Coronary artery (tissue), 2 donors: ENCODE data around the gene SLC5A5.

Experiments used
- DNase-seq: peaks from one replicate; pipeline ENCODE4 v3.0.0-alpha.2; 2017; ENCODE audit warnings: low spot score
- H3K27ac ChIP-seq, 2 donors: fragments of 200-600 bp; sonication (generic); one replicate each; pipeline ENCODE4 v1.5.1; 2016 to 2019
- H3K4me3 ChIP-seq: fragments of 200-600 bp; sonication (generic); 2 replicates; pipeline ENCODE4 v1.5.1; 2016; ENCODE audit warnings: mild to moderate bottlenecking, moderate library complexity
- TF ChIP-seq, protein P1 (sequence below): fragments of 200-600 bp; sonication (generic); IDR thresholded peaks from one replicate; pipeline ENCODE4 v1.5.1; 2019; ENCODE audit warnings: antibody characterized with exemption

SLC5A5 gene

DNA sequence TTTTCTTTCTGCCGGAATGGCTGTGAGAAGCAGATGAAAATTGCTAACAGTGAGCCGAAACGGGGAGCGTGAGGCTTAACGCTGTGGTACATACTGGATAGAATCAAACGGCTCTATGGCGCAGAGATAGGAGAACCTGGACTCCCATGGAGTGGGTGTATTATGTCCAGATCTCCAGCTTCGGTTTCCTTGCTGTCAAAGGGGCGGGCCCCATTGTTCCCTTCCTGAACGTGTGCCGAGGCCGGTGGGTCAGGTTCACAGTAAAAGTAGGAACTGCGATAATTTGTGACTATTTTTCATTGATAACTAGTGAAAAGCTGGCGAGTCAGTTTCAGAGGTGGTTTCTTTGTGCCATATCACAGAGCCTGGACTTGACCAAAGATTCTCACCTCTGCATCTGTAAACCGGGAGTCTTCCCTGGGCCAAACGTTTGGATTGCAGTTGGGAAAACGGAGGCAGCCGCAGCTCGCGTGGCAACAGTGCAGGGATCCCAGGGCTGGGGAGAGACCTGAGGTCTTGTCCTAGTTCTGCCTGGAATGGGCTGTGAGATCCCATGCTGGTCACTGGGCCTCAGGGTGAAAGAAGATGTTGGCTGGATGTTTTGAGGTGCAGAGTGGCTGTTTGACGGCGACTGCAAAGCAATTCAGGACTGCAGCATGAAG lies 11.3 kb upstream of the SLC5A5 start:
- Histone ChIP-seq H3K27ac (peak overlapping the region; percentile 85 to 86), H3K4me3 (peak overlapping the region; percentile 93)
- no peak for DNase-seq
- TF ChIP-seq, protein P1, sequence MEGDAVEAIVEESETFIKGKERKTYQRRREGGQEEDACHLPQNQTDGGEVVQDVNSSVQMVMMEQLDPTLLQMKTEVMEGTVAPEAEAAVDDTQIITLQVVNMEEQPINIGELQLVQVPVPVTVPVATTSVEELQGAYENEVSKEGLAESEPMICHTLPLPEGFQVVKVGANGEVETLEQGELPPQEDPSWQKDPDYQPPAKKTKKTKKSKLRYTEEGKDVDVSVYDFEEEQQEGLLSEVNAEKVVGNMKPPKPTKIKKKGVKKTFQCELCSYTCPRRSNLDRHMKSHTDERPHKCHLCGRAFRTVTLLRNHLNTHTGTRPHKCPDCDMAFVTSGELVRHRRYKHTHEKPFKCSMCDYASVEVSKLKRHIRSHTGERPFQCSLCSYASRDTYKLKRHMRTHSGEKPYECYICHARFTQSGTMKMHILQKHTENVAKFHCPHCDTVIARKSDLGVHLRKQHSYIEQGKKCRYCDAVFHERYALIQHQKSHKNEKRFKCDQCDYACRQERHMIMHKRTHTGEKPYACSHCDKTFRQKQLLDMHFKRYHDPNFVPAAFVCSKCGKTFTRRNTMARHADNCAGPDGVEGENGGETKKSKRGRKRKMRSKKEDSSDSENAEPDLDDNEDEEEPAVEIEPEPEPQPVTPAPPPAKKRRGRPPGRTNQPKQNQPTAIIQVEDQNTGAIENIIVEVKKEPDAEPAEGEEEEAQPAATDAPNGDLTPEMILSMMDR: no peak

DNA sequence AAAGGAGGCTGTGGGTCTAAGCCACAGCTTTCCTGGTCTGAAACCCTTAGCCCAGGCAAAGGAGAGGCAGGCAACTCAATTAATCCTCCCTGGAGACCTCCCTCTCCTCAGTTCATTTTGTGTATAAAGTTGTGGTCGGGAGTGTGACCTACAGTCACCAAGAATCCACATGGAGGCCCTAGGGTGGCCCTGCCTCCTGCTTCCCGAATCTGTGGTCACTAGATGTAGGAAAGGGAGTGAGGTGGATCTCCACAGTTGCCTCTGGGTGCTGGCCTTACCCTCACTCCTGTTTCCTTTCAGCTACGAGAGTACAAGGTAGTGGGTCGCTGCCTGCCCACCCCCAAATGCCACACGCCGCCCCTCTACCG lies 10.8 kb upstream of the SLC5A5 start:
- no peak for DNase-seq
- TF ChIP-seq, protein P1: no peak
- Histone ChIP-seq H3K27ac (peak overlapping the region in 1 of 2 donors; percentile 86), H3K4me3 (peak overlapping the region; percentile 93)

- no peak for DNase-seq
- TF ChIP-seq, protein P1: no peak
- H3K4me3 ChIP-seq: peak overlapping the region; percentile 93
- H3K27ac ChIP-seq: no peak overlapping the region
These were observed 10.0 kb upstream of the SLC5A5 start for GRCh38 chr19:17861542-17862402.

GRCh38 chr19:17862711-17863519 lies 8.8 kb upstream of the SLC5A5 start:
- no peak overlapping the region for H3K27ac ChIP-seq
- H3K4me3 ChIP-seq: no peak overlapping the region
- TF ChIP-seq, protein P1: no peak
- DNase-seq: no peak

DNA sequence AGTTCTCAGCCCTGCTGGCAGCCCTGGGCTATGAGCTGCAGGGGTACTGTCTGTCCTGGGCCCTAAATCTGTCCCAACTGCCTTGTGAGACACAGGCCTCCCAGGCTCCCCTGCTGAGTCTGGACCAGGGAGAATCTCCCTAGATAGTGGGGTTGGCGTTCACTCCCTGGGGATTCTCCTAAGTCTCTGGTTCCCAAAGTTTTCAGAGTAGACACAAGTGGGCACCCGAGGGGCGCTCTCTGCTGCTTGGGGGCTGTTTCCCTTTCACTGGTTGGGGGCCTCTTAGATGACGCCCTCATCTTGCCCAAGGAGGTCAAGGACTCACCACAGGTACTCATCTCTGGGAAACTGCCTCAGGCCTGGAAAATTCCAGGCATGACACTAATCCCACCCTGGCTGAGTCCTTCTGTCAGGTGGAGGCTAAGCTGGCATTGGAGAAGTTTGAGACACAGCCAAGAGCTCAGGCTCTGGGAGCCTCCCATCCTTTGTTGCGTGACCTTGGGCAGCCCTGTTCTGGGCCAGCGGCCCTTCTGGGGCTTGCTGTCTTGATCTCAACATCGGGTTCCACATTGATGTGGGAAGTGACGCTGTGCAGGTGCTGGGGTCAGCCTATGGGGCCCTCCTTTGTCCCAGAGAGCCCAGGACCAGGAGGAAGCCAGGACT lies 8.1 kb upstream of the SLC5A5 start:
- no peak for DNase-seq
- no peak overlapping the region for H3K27ac ChIP-seq
- no peak overlapping the region for H3K4me3 ChIP-seq
- TF ChIP-seq, protein P1: no peak

GRCh38 chr19:17865364-17866311 lies 6.1 kb upstream of the SLC5A5 start:
- TF ChIP-seq, protein P1: no peak
- DNase-seq: no peak
- Histone ChIP-seq H3K4me3 (no peak overlapping the region), H3K27ac (no peak overlapping the region)
